GM23338 (cell line): ENCODE data around the gene C10orf90. TPM values are rescaled to one million over a fixed set of nuclear protein-coding genes. Genes with fewer than 3 reads are reported as not detected.
A peak's percentile ranks its signal among the peaks of the same experiment; 100 is the strongest.

ENCODE experiments used
- ATAC-seq: fragments of 200-7000 bp; cut with Tn5 transposase; 3 replicates; pipeline ENCODE4 v1.9.1; 2020
- DNase-seq: peaks from one replicate; pipeline ENCODE4 v3.0.0-alpha.2; 2015; ENCODE audit warnings: low spot score
- H2AFZ ChIP-seq: fragments of 200-600 bp; sonication (generic); 2 replicates; pipeline ENCODE4 v1.8.0; 2016; ENCODE audit warnings: antibody characterized with exemption, mild to moderate bottlenecking, moderate library complexity
- H3F3A ChIP-seq: fragments of 200-600 bp; sonication (generic); replicated peaks from 2 replicates; pipeline ENCODE4 v1.8.0; 2017; ENCODE audit warnings: antibody characterized with exemption, mixed run types, low read depth
- H3K27ac ChIP-seq: fragments of 200-600 bp; sonication (generic); 2 replicates; pipeline ENCODE4 v1.6.1; 2016; ENCODE audit warnings: low read depth
- H3K27me3 ChIP-seq: fragments of 200-600 bp; sonication (generic); 2 replicates; pipeline ENCODE4 v1.8.0; 2016; ENCODE audit warnings: mild to moderate bottlenecking, mixed run types, moderate library complexity; ENCODE audit not compliant: insufficient read depth
- H3K36me3 ChIP-seq: fragments of 200-600 bp; sonication (generic); 2 replicates; pipeline ENCODE4 v1.8.0; 2016; ENCODE audit warnings: mild to moderate bottlenecking; ENCODE audit not compliant: insufficient read depth
- H3K4me1 ChIP-seq: fragments of 200-600 bp; sonication (generic); 2 replicates; pipeline ENCODE4 v1.8.0; 2016; ENCODE audit warnings: mild to moderate bottlenecking, moderate library complexity; ENCODE audit not compliant: insufficient read depth
- H3K4me2 ChIP-seq: fragments of 200-600 bp; sonication (generic); 2 replicates; pipeline ENCODE4 v1.7.1; 2017; ENCODE audit warnings: mixed run types
- H3K4me3 ChIP-seq: fragments of 200-600 bp; sonication (generic); 2 replicates; pipeline ENCODE4 v1.6.1; 2016; ENCODE audit warnings: mixed run types
- H3K79me2 ChIP-seq: fragments of 200-600 bp; sonication (generic); replicated peaks from 2 replicates; pipeline ENCODE4 v1.8.0; 2017; ENCODE audit warnings: mild to moderate bottlenecking; ENCODE audit not compliant: insufficient read depth
- H3K9me2 ChIP-seq: fragments of 200-600 bp; sonication (generic); 2 replicates; pipeline ENCODE4 v1.8.0; 2017; ENCODE audit not compliant: insufficient read depth
- H4K20me1 ChIP-seq: fragments of 200-600 bp; sonication (generic); replicated peaks from 2 replicates; pipeline ENCODE4 v1.8.0; 2017; ENCODE audit warnings: mild to moderate bottlenecking; ENCODE audit not compliant: insufficient read depth
- H3K27ac Mint-ChIP-seq: 2 replicates; pipeline ENCODE4 v1.8.0; 2020; ENCODE audit warnings: inconsistent platforms, mild to moderate bottlenecking, moderate library complexity, mixed read lengths
- H3K27me3 Mint-ChIP-seq: 3 replicates; pipeline ENCODE4 v1.8.0; 2022; ENCODE audit warnings: low read depth, mild to moderate bottlenecking, moderate library complexity, mixed read lengths, inconsistent platforms; ENCODE audit not compliant: insufficient read depth, poor library complexity
- H3K36me3 Mint-ChIP-seq: 3 replicates; pipeline ENCODE4 v1.8.0; 2021; ENCODE audit warnings: low read depth, mild to moderate bottlenecking, inconsistent platforms, moderate library complexity, mixed read lengths
- H3K4me1 Mint-ChIP-seq: 3 replicates; pipeline ENCODE4 v1.8.0; 2020; ENCODE audit warnings: mild to moderate bottlenecking, inconsistent platforms, mixed read lengths
- H3K4me3 Mint-ChIP-seq: 3 replicates; pipeline ENCODE4 v1.8.0; 2021; ENCODE audit warnings: moderate library complexity, mild to moderate bottlenecking, inconsistent platforms, mixed read lengths
- H3K9me3 Mint-ChIP-seq: 3 replicates; pipeline ENCODE4 v1.8.0; 2020; ENCODE audit warnings: moderate library complexity, mild to moderate bottlenecking, inconsistent platforms, mixed read lengths
- CREB1 ChIP-seq: fragments of 250-450 bp; sonication (Bioruptor Pico); IDR thresholded peaks from 2 replicates; pipeline ENCODE4 v1.5.0; 2020; ENCODE audit warnings: low read depth, mild to moderate bottlenecking, moderate library complexity
- EZH2 ChIP-seq: fragments of 200-600 bp; sonication (generic); IDR thresholded peaks from one replicate; pipeline ENCODE4 v1.8.0; 2017; ENCODE audit warnings: antibody characterized with exemption, mild to moderate bottlenecking, low read depth; ENCODE audit not compliant: unreplicated experiment
- EZH2phosphoT487 ChIP-seq: fragments of 200-600 bp; sonication (generic); IDR thresholded peaks from one replicate; pipeline ENCODE4 v1.8.1; 2018; ENCODE audit warnings: antibody characterized with exemption; ENCODE audit not compliant: unreplicated experiment
- POLR2AphosphoS5 ChIP-seq: IDR thresholded peaks from 2 replicates; pipeline ENCODE4 v1.6.1; 2016; ENCODE audit warnings: antibody characterized with exemption, low read depth
- ZNF114 ChIP-seq: fragments of 250-450 bp; sonication (Bioruptor Pico); IDR thresholded peaks from 2 replicates; pipeline ENCODE4 v1.5.0; 2020; ENCODE audit warnings: mild to moderate bottlenecking, moderate library complexity
- long read RNA-seq: library from polyadenylated mRNA; unstranded; transcript quantifications from one replicate; pipeline ENCODE4 v2.0.0, GENCODE V29; 2020; ENCODE audit not compliant: unreplicated experiment
- polyA plus RNA-seq: library from polyadenylated mRNA; unstranded; fragments of >200 nt; fragmentation: Nextera tagmentation; extraction: Ambion mirVana; gene quantifications from 2 replicates; pipeline ENCODE4 v1.2.1, GENCODE V29; 2016
- total RNA-seq: library from RNA; depleted of rRNA; stranded (reverse); fragments of >200 nt; shearing (Covaris generic); gene quantifications from 2 replicates; pipeline ENCODE4 v1.2.3, GENCODE V29; 2014; rRNA removed
- TF ChIP-seq, protein P1 (sequence below): IDR thresholded peaks from 2 replicates; pipeline ENCODE4 v1.6.1; 2016; ENCODE audit warnings: antibody characterized with exemption
- TF ChIP-seq, protein P2 (sequence below): fragments of 250-450 bp; sonication (Bioruptor Pico); IDR thresholded peaks from 2 replicates; pipeline ENCODE4 v1.5.0; 2020; ENCODE audit warnings: mild to moderate bottlenecking, moderate library complexity
- TF ChIP-seq, protein P3 (sequence below): IDR thresholded peaks from one replicate; pipeline ENCODE4 v1.6.1; 2018; ENCODE audit warnings: antibody characterized with exemption; ENCODE audit not compliant: unreplicated experiment
- TF ChIP-seq, protein P4 (sequence below), 2 experiments: fragments of 200-600 bp in 1 of 2; sonication (generic) in 1 of 2; conservative IDR thresholded peaks; 2 replicates each; pipeline versions ENCODE4 v1.5.1 to v1.6.1; 2016 to 2017; ENCODE audit warnings: antibody characterized with exemption in 2 of 2, low read depth in 2 of 2, mild to moderate bottlenecking in 2 of 2, moderate library complexity in 1 of 2

C10orf90 gene, protein sequence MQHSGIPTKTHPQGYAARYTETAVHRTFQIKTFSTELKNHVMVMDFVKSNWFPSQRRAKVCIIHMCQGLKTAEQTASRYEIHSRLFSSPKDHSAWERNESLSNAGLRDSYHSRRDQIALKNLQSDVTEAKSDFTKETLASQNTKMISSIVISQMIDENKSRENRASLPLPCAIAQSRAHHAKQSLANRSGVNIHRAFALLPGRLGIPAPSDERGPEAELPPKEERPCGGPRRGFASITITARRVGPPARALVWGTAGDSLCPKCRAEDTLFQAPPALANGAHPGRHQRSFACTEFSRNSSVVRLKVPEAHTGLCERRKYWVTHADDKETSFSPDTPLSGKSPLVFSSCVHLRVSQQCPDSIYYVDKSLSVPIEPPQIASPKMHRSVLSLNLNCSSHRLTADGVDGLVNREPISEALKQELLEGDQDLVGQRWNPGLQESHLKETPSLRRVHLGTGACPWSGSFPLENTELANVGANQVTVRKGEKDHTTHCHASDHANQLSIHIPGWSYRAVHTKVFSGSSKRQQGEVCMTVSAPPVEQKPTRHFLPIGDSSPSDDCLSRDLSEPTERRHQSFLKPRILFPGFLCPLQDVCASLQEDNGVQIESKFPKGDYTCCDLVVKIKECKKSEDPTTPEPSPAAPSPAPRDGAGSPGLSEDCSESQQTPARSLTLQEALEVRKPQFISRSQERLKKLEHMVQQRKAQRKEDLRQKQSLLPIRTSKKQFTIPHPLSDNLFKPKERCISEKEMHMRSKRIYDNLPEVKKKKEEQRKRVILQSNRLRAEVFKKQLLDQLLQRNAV
- 0.43 and 0.76 TPM in 2 replicates for total RNA-seq
- polyA plus RNA-seq = 0.35 and 0.97 TPM in 2 replicates
- long read RNA-seq, partial matches to known transcripts = 0 of 1 reads
- long read RNA-seq, other reads (novel, unspliced or antisense) = 1 of 1 reads

DNA sequence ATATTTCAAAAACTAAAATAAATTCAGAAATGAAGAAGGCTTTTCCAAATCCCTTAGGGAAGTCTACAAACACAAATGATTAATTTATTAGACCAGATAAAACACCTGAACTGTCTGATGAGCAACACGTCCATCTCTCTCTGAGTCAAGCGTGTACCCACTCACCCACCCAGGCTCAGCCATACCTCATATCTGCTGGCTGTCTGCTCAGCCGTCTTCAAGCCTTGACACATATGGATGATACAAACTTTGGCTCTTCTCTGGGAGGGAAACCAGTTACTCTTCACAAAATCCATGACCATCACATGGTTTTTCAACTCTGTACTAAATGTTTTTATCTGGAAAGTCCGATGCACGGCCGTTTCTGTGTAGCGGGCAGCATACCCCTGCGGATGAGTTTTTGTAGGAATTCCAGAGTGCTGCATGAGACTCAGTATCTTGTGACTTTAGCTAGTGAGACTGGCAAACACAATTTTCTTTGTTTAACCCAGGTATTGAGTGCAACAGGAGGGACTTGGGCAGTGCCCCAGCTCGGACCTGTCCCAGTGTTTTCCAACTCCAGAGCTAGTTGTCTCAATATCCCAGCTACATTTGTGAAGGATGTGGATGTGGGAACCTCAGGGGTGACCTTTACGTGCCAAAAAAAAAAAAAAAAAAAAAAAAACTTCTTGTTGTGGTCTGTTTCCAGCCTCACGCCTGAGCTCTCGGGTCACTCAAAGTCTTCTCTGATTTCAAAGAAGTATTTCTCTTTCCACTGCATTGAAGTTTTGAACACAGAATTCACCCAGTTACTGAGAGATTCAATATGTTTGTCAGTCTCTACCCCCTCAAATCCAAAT lies at the start of gene C10orf90:
Gene C10orf90 (minus strand): TSS at position 638 of the 839 bp plus-strand sequence. CDS start 213 bp downstream, at position 425.
- Histone ChIP-seq H3K36me3 (no peaks in the 10 kb centered on the region), H3K4me1 (no peaks in the 10 kb centered on the region), H3K9me2 (peaks cover 10% of the 10 kb centered on the region; the same call in 1 of the 2 replicates), H3K4me3 (no peak within 1 kb of the TSS), H3K27me3 (no peaks in the 10 kb centered on the region), H4K20me1 (no peaks in the 10 kb centered on the region), H3K79me2 (no peaks in the 10 kb centered on the region), H3F3A (no peaks in the 10 kb centered on the region), H2AFZ (peak within 1 kb of the TSS; percentile 28; the same call in 1 of the 2 replicates), H3K27ac (no peak within 1 kb of the TSS), H3K4me2 (no peak within 1 kb of the TSS)
- H3K4me3 Mint-ChIP-seq = no peak within 1 kb of the TSS
- H3K9me3 Mint-ChIP-seq = peaks cover 6% of the 10 kb centered on the region; the same call in 2 of the 3 replicates
- ATAC-seq (no peak), DNase-seq (no peak)
- peaks cover 4% of the 10 kb centered on the region for H3K27me3 Mint-ChIP-seq
- no peak within 1 kb of the TSS for H3K27ac Mint-ChIP-seq
- H3K36me3 Mint-ChIP-seq = peaks cover 4% of the 10 kb centered on the region; the same call in 1 of the 3 replicates
- H3K4me1 Mint-ChIP-seq = peaks cover 21% of the 10 kb centered on the region
- TF ChIP-seq EZH2phosphoT487 (no peak), EZH2 (no peak), CREB1 (CRISPR knock-in tag) (no peak), POLR2AphosphoS5 (no peak), ZNF114 (CRISPR knock-in tag) (no peak)
- TF ChIP-seq, protein P1, sequence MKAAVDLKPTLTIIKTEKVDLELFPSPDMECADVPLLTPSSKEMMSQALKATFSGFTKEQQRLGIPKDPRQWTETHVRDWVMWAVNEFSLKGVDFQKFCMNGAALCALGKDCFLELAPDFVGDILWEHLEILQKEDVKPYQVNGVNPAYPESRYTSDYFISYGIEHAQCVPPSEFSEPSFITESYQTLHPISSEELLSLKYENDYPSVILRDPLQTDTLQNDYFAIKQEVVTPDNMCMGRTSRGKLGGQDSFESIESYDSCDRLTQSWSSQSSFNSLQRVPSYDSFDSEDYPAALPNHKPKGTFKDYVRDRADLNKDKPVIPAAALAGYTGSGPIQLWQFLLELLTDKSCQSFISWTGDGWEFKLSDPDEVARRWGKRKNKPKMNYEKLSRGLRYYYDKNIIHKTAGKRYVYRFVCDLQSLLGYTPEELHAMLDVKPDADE = no peak
- TF ChIP-seq, protein P2, sequence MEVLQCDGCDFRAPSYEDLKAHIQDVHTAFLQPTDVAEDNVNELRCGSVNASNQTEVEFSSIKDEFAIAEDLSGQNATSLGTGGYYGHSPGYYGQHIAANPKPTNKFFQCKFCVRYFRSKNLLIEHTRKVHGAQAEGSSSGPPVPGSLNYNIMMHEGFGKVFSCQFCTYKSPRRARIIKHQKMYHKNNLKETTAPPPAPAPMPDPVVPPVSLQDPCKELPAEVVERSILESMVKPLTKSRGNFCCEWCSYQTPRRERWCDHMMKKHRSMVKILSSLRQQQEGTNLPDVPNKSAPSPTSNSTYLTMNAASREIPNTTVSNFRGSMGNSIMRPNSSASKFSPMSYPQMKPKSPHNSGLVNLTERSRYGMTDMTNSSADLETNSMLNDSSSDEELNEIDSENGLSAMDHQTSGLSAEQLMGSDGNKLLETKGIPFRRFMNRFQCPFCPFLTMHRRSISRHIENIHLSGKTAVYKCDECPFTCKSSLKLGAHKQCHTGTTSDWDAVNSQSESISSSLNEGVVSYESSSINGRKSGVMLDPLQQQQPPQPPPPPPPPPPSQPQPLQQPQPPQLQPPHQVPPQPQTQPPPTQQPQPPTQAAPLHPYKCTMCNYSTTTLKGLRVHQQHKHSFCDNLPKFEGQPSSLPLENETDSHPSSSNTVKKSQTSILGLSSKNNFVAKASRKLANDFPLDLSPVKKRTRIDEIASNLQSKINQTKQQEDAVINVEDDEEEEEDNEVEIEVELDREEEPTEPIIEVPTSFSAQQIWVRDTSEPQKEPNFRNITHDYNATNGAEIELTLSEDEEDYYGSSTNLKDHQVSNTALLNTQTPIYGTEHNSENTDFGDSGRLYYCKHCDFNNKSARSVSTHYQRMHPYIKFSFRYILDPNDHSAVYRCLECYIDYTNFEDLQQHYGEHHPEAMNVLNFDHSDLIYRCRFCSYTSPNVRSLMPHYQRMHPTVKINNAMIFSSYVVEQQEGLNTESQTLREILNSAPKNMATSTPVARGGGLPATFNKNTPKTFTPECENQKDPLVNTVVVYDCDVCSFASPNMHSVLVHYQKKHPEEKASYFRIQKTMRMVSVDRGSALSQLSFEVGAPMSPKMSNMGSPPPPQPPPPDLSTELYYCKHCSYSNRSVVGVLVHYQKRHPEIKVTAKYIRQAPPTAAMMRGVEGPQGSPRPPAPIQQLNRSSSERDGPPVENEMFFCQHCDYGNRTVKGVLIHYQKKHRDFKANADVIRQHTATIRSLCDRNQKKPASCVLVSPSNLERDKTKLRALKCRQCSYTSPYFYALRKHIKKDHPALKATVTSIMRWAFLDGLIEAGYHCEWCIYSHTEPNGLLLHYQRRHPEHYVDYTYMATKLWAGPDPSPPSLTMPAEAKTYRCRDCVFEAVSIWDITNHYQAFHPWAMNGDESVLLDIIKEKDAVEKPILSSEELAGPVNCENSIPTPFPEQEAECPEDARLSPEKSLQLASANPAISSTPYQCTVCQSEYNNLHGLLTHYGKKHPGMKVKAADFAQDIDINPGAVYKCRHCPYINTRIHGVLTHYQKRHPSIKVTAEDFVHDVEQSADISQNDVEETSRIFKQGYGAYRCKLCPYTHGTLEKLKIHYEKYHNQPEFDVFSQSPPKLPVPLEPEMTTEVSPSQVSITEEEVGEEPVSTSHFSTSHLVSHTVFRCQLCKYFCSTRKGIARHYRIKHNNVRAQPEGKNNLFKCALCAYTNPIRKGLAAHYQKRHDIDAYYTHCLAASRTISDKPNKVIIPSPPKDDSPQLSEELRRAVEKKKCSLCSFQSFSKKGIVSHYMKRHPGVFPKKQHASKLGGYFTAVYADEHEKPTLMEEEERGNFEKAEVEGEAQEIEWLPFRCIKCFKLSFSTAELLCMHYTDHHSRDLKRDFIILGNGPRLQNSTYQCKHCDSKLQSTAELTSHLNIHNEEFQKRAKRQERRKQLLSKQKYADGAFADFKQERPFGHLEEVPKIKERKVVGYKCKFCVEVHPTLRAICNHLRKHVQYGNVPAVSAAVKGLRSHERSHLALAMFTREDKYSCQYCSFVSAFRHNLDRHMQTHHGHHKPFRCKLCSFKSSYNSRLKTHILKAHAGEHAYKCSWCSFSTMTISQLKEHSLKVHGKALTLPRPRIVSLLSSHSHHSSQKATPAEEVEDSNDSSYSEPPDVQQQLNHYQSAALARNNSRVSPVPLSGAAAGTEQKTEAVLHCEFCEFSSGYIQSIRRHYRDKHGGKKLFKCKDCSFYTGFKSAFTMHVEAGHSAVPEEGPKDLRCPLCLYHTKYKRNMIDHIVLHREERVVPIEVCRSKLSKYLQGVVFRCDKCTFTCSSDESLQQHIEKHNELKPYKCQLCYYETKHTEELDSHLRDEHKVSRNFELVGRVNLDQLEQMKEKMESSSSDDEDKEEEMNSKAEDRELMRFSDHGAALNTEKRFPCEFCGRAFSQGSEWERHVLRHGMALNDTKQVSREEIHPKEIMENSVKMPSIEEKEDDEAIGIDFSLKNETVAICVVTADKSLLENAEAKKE (CRISPR knock-in tag) = no peak
- TF ChIP-seq, protein P3, sequence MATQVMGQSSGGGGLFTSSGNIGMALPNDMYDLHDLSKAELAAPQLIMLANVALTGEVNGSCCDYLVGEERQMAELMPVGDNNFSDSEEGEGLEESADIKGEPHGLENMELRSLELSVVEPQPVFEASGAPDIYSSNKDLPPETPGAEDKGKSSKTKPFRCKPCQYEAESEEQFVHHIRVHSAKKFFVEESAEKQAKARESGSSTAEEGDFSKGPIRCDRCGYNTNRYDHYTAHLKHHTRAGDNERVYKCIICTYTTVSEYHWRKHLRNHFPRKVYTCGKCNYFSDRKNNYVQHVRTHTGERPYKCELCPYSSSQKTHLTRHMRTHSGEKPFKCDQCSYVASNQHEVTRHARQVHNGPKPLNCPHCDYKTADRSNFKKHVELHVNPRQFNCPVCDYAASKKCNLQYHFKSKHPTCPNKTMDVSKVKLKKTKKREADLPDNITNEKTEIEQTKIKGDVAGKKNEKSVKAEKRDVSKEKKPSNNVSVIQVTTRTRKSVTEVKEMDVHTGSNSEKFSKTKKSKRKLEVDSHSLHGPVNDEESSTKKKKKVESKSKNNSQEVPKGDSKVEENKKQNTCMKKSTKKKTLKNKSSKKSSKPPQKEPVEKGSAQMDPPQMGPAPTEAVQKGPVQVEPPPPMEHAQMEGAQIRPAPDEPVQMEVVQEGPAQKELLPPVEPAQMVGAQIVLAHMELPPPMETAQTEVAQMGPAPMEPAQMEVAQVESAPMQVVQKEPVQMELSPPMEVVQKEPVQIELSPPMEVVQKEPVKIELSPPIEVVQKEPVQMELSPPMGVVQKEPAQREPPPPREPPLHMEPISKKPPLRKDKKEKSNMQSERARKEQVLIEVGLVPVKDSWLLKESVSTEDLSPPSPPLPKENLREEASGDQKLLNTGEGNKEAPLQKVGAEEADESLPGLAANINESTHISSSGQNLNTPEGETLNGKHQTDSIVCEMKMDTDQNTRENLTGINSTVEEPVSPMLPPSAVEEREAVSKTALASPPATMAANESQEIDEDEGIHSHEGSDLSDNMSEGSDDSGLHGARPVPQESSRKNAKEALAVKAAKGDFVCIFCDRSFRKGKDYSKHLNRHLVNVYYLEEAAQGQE = no peak
- TF ChIP-seq, protein P4, sequence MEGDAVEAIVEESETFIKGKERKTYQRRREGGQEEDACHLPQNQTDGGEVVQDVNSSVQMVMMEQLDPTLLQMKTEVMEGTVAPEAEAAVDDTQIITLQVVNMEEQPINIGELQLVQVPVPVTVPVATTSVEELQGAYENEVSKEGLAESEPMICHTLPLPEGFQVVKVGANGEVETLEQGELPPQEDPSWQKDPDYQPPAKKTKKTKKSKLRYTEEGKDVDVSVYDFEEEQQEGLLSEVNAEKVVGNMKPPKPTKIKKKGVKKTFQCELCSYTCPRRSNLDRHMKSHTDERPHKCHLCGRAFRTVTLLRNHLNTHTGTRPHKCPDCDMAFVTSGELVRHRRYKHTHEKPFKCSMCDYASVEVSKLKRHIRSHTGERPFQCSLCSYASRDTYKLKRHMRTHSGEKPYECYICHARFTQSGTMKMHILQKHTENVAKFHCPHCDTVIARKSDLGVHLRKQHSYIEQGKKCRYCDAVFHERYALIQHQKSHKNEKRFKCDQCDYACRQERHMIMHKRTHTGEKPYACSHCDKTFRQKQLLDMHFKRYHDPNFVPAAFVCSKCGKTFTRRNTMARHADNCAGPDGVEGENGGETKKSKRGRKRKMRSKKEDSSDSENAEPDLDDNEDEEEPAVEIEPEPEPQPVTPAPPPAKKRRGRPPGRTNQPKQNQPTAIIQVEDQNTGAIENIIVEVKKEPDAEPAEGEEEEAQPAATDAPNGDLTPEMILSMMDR (conservative IDR thresholded peaks at IDR 0.05; ENCODE audit: low read depth in 2 of 2) = no peak
